Astrocyte (in vitro differentiated cells and primary cell): Measurements from ENCODE around the gene TMEM63C. TPM values are rescaled to one million over a fixed set of nuclear protein-coding genes. Genes with fewer than 3 reads are reported as not detected.

ENCODE experiments used
- DNase-seq: peaks from one replicate; pipeline ENCODE4 v3.0.0-alpha.2; 2010; ENCODE audit warnings: low read depth
- FAIRE-seq: peaks from 2 replicates; lab custom pipeline; 2011; peaks lifted over from hg19 to GRCh38; lab: Jason Lieb, UNC
- H2AFZ ChIP-seq: 2 replicates; pipeline ENCODE4 v1.6.0; 2012; ENCODE audit warnings: low read depth, low read length, inconsistent platforms
- H3K27ac ChIP-seq: 2 replicates; pipeline ENCODE4 v1.5.1; 2011; ENCODE audit warnings: low read depth, low read length, inconsistent platforms
- H3K27me3 ChIP-seq: 2 replicates; pipeline ENCODE4 v1.6.0; 2011; ENCODE audit warnings: low read length, inconsistent platforms; ENCODE audit not compliant: insufficient read depth
- H3K36me3 ChIP-seq: 2 replicates; pipeline ENCODE4 v1.5.1; 2011; ENCODE audit warnings: low read length, inconsistent platforms; ENCODE audit not compliant: insufficient read depth
- H3K4me1 ChIP-seq: 2 replicates; pipeline ENCODE4 v1.5.1; 2011; ENCODE audit warnings: low read length, inconsistent platforms; ENCODE audit not compliant: insufficient read depth
- H3K4me2 ChIP-seq: 2 replicates; pipeline ENCODE4 v1.6.0; 2012; ENCODE audit warnings: low read length, inconsistent platforms
- H3K4me3 ChIP-seq: 2 replicates; pipeline ENCODE4 v1.5.1; 2011; ENCODE audit warnings: low read depth, mild to moderate bottlenecking, low read length, inconsistent platforms; ENCODE audit not compliant: insufficient read depth
- H3K79me2 ChIP-seq: 2 replicates; pipeline ENCODE4 v1.6.0; 2012; ENCODE audit warnings: mild to moderate bottlenecking, low read length, inconsistent platforms; ENCODE audit not compliant: insufficient read depth
- H3K9ac ChIP-seq: 2 replicates; pipeline ENCODE4 v1.6.0; 2012; ENCODE audit warnings: mild to moderate bottlenecking, low read length, inconsistent platforms
- H3K9me3 ChIP-seq: 2 replicates; pipeline ENCODE4 v1.5.1; 2012; ENCODE audit warnings: low read depth, mild to moderate bottlenecking, low read length, inconsistent platforms; ENCODE audit not compliant: insufficient read depth
- H4K20me1 ChIP-seq: 2 replicates; pipeline ENCODE4 v1.6.0; 2012; ENCODE audit warnings: low read length, inconsistent platforms; ENCODE audit not compliant: insufficient read depth
- H3K27ac Mint-ChIP-seq: one replicate; pipeline ENCODE4 v1.8.0; 2021; ENCODE audit warnings: mild to moderate bottlenecking, mixed read lengths; ENCODE audit not compliant: unreplicated experiment
- H3K27me3 Mint-ChIP-seq: one replicate; pipeline ENCODE4 v1.8.0; 2021; ENCODE audit warnings: low read depth, mixed read lengths; ENCODE audit not compliant: unreplicated experiment
- H3K36me3 Mint-ChIP-seq: one replicate; pipeline ENCODE4 v1.8.0; 2021; ENCODE audit warnings: low read depth, mixed read lengths; ENCODE audit not compliant: unreplicated experiment
- H3K4me1 Mint-ChIP-seq: one replicate; pipeline ENCODE4 v1.8.0; 2021; ENCODE audit warnings: low read depth, mixed read lengths; ENCODE audit not compliant: unreplicated experiment
- H3K4me3 Mint-ChIP-seq: one replicate; pipeline ENCODE4 v1.8.0; 2021; ENCODE audit warnings: mild to moderate bottlenecking, moderate library complexity, mixed read lengths; ENCODE audit not compliant: unreplicated experiment
- H3K9me3 Mint-ChIP-seq: one replicate; pipeline ENCODE4 v1.8.0; 2021; ENCODE audit warnings: mild to moderate bottlenecking, mixed read lengths; ENCODE audit not compliant: unreplicated experiment
- CTCF ChIP-seq: IDR thresholded peaks from 2 replicates; pipeline ENCODE4 v1.5.1; 2011; ENCODE audit warnings: low read depth, mild to moderate bottlenecking, inconsistent platforms, low read length, moderate library complexity; ENCODE audit not compliant: insufficient read depth
- EZH2 ChIP-seq: IDR thresholded peaks from 2 replicates; pipeline ENCODE4 v1.6.1; 2012; ENCODE audit warnings: mild to moderate bottlenecking, low read length, inconsistent platforms; ENCODE audit not compliant: insufficient read depth
- total RNA-seq: library from RNA; stranded (reverse); gene quantifications from 2 replicates; pipeline ENCODE4 v1.2.1, GENCODE V29; 2021

TMEM63C gene
- total RNA-seq, 1 donor from 2014 or later, result 11.3 TPM

DNA sequence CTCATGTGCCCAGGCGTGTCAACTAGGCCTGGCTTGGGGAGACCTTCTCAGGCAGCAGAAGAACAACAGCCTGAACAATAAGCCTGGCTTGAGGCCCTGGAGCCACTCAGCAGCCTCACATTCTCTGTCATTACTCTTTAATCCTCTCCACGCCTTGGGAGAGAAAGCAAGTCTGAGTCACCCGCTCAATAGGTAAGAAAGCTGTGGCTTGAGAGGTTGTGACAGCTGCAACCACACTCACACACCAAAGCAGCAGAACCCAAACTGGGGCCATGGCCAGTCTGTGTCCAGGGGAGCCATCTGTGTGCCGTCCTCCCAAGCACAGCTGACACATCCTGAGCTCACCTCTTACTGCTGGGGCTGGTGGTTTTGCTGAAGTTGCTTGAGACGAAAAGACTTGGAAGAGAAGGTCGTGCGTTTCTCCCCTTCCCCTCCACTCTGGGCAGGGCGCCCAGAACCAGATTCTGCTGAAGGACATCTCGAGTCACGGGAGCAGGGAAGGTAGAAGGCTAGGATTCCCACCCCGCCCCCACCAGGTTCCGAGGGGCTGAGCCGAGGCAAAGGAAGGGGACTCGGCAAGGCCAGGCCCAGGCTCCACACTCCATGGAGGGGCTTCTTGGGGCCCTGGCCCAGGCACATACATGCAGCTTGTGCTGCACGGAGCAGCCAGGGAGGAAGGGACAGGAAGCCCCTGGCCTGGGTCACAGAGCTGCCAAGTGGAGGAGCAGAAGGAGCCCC, 5.5 kb downstream of the TMEM63C start:
- Histone ChIP-seq H3K4me3 (no peak overlapping the region), H3K4me1 (peaks cover 13% of the 10 kb centered on the region), H3K27ac (peak overlapping the region; percentile 44), H4K20me1 (peaks cover 1% of the 10 kb centered on the region), H3K36me3 (no peaks in the 10 kb centered on the region), H3K9ac (peak overlapping the region; percentile 30), H2AFZ (no peak overlapping the region), H3K4me2 (peak overlapping the region; percentile 62), H3K79me2 (no peaks in the 10 kb centered on the region), H3K9me3 (no peaks in the 10 kb centered on the region), H3K27me3 (peaks cover 3% of the 10 kb centered on the region)
- Mint-ChIP-seq H3K27ac (peak overlapping the region; percentile 88), H3K4me3 (peak overlapping the region; percentile 20), H3K27me3 (peaks cover 14% of the 10 kb centered on the region), H3K9me3 (peaks cover 2% of the 10 kb centered on the region), H3K36me3 (peaks cover 1% of the 10 kb centered on the region), H3K4me1 (peaks cover 9% of the 10 kb centered on the region)
- DNase-seq (peak; percentile 90), FAIRE-seq (no peak)
- TF ChIP-seq CTCF (no peak), EZH2 (no peak)

- no peak for FAIRE-seq
- peak overlapping the region; percentile 62 for H3K4me2 ChIP-seq
- H3K4me3 ChIP-seq, result no peak overlapping the region
- peaks cover 3% of the 10 kb centered on the region for H4K20me1 ChIP-seq
- no peak for TF ChIP-seq EZH2
- TF ChIP-seq CTCF, result no peak
- H3K4me1 ChIP-seq, result peaks cover 13% of the 10 kb centered on the region
- H2AFZ ChIP-seq, result no peak overlapping the region
- H3K9ac ChIP-seq, result peak overlapping the region; percentile 30
- DNase-seq, result no peak
- H3K27ac Mint-ChIP-seq, result no peak overlapping the region
- peaks cover under 1% of the 10 kb centered on the region for H3K9me3 Mint-ChIP-seq
- peaks cover 3% of the 10 kb centered on the region for H3K27me3 ChIP-seq
- no peaks in the 10 kb centered on the region for H3K9me3 ChIP-seq
- H3K4me1 Mint-ChIP-seq, result peaks cover 9% of the 10 kb centered on the region
- H3K36me3 Mint-ChIP-seq, result peaks cover 1% of the 10 kb centered on the region
- H3K4me3 Mint-ChIP-seq, result no peak overlapping the region
- H3K79me2 ChIP-seq, result no peaks in the 10 kb centered on the region
- H3K27ac ChIP-seq, result peak overlapping the region; percentile 44
- no peaks in the 10 kb centered on the region for H3K36me3 ChIP-seq
- peaks cover 17% of the 10 kb centered on the region for H3K27me3 Mint-ChIP-seq
Observed at GRCh38 chr14:77187649-77188012, 6.0 kb downstream of the TMEM63C start.

- H3K36me3 ChIP-seq, result no peaks in the 10 kb centered on the region
- H3K27ac ChIP-seq, result no peak overlapping the region
- no peaks in the 10 kb centered on the region for H3K27me3 ChIP-seq
- Mint-ChIP-seq H3K4me1 (peaks cover 9% of the 10 kb centered on the region), H3K27ac (no peak overlapping the region), H3K4me3 (no peak overlapping the region), H3K36me3 (no peaks in the 10 kb centered on the region), H3K9me3 (no peaks in the 10 kb centered on the region), H3K27me3 (peaks cover 10% of the 10 kb centered on the region)
- no peaks in the 10 kb centered on the region for H3K9me3 ChIP-seq
- H3K4me2 ChIP-seq, result no peak overlapping the region
- DNase-seq (no peak), FAIRE-seq (no peak)
- no peak overlapping the region for H2AFZ ChIP-seq
- H3K4me1 ChIP-seq, result peaks cover 13% of the 10 kb centered on the region
- H3K9ac ChIP-seq, result no peak overlapping the region
- H4K20me1 ChIP-seq, result peaks cover 3% of the 10 kb centered on the region
- no peak overlapping the region for H3K4me3 ChIP-seq
- H3K79me2 ChIP-seq, result no peaks in the 10 kb centered on the region
- TF ChIP-seq CTCF (no peak), EZH2 (no peak)
Observed at GRCh38 chr14:77189479-77189878, 7.9 kb downstream of the TMEM63C start.
